SK-N-SH treated with all-trans-retinoic acid at 6 μM for 48 hours (cell line): ENCODE data around the gene FLYWCH2.

ENCODE experiments used
- ATAC-seq: fragments of 200-7000 bp; cut with Tn5 transposase; 3 replicates; pipeline ENCODE4 v1.9.1; 2020; ENCODE audit warnings: mild to moderate bottlenecking, moderate library complexity
- ARNTL ChIP-seq: fragments of 450-650 bp; formaldehyde crosslinking; IDR thresholded peaks from 2 replicates; pipeline ENCODE4 v1.5.0; 2020; ENCODE audit warnings: low read depth, mild to moderate bottlenecking, moderate library complexity, borderline replicate concordance
- BACH2 ChIP-seq: fragments of 250-450 bp; sonication (Bioruptor Pico); IDR thresholded peaks from 2 replicates; pipeline ENCODE4 v1.9.0; 2021; ENCODE audit warnings: mild to moderate bottlenecking, borderline replicate concordance
- CREB5 ChIP-seq: fragments of 250-450 bp; sonication (Bioruptor Pico); IDR thresholded peaks from 2 replicates; pipeline ENCODE4 v1.5.1; 2020; ENCODE audit warnings: low read depth, mild to moderate bottlenecking, moderate library complexity
- CSDC2 ChIP-seq: fragments of 250-450 bp; sonication (Bioruptor Pico); IDR thresholded peaks from 2 replicates; pipeline ENCODE4 v1.5.0; 2020; ENCODE audit warnings: mild to moderate bottlenecking, moderate library complexity
- ESRRG ChIP-seq: fragments of 250-450 bp; sonication (Bioruptor Pico); IDR thresholded peaks from 2 replicates; pipeline ENCODE4 v1.6.1; 2021; ENCODE audit warnings: mild to moderate bottlenecking
- PATZ1 ChIP-seq: fragments of 250-450 bp; sonication (Bioruptor Pico); IDR thresholded peaks from 2 replicates; pipeline ENCODE4 v1.8.0; 2020; ENCODE audit warnings: mild to moderate bottlenecking, moderate library complexity, borderline replicate concordance
- POU6F1 ChIP-seq: fragments of 250-450 bp; sonication (Bioruptor Pico); IDR thresholded peaks from 2 replicates; pipeline ENCODE4 v1.8.0; 2021; ENCODE audit warnings: low read depth, mild to moderate bottlenecking, moderate library complexity, borderline replicate concordance
- PPARA ChIP-seq: fragments of 250-450 bp; sonication (Bioruptor Pico); IDR thresholded peaks from 2 replicates; pipeline ENCODE4 v1.5.0; 2020; ENCODE audit warnings: mild to moderate bottlenecking, borderline replicate concordance
- RARB ChIP-seq: fragments of 250-450 bp; sonication (Bioruptor Pico); IDR thresholded peaks from 2 replicates; pipeline ENCODE4 v1.8.0; 2021; ENCODE audit warnings: mild to moderate bottlenecking, moderate library complexity
- SNAI2 ChIP-seq: fragments of 250-450 bp; sonication (Bioruptor Pico); IDR thresholded peaks from 2 replicates; pipeline ENCODE4 v1.5.0; 2020; ENCODE audit warnings: mild to moderate bottlenecking, moderate library complexity
- ZC3H10 ChIP-seq: fragments of 250-450 bp; sonication (Bioruptor Pico); IDR thresholded peaks from 2 replicates; pipeline ENCODE4 v1.5.1; 2021; ENCODE audit warnings: mild to moderate bottlenecking, moderate library complexity
- ZFP3 ChIP-seq: fragments of 250-450 bp; sonication (Bioruptor Pico); IDR thresholded peaks from 2 replicates; pipeline ENCODE4 v1.5.0; 2020; ENCODE audit warnings: mild to moderate bottlenecking, moderate library complexity
- ZFP30 ChIP-seq: fragments of 450-650 bp; formaldehyde crosslinking; IDR thresholded peaks from 2 replicates; pipeline ENCODE4 v1.5.0; 2022; ENCODE audit warnings: mild to moderate bottlenecking, moderate library complexity
- ZNF565 ChIP-seq: fragments of 450-650 bp; formaldehyde crosslinking; conservative IDR thresholded peaks from 2 replicates; pipeline ENCODE4 v1.5.0; 2020; ENCODE audit warnings: low read depth, mild to moderate bottlenecking, moderate library complexity
- ZNF70 ChIP-seq: fragments of 450-650 bp; formaldehyde crosslinking; IDR thresholded peaks from 2 replicates; pipeline ENCODE4 v1.5.0; 2020; ENCODE audit warnings: mild to moderate bottlenecking, moderate library complexity
- ZNF8 ChIP-seq: fragments of 450-650 bp; formaldehyde crosslinking; IDR thresholded peaks from 2 replicates; pipeline ENCODE4 v1.5.0; 2020; ENCODE audit warnings: mild to moderate bottlenecking, moderate library complexity
- TF ChIP-seq, protein P1 (sequence below): fragments of 250-450 bp; sonication (Bioruptor Pico); IDR thresholded peaks from 2 replicates; pipeline ENCODE4 v1.5.1; 2021; ENCODE audit warnings: mild to moderate bottlenecking, moderate library complexity

Gene FLYWCH2

DNA sequence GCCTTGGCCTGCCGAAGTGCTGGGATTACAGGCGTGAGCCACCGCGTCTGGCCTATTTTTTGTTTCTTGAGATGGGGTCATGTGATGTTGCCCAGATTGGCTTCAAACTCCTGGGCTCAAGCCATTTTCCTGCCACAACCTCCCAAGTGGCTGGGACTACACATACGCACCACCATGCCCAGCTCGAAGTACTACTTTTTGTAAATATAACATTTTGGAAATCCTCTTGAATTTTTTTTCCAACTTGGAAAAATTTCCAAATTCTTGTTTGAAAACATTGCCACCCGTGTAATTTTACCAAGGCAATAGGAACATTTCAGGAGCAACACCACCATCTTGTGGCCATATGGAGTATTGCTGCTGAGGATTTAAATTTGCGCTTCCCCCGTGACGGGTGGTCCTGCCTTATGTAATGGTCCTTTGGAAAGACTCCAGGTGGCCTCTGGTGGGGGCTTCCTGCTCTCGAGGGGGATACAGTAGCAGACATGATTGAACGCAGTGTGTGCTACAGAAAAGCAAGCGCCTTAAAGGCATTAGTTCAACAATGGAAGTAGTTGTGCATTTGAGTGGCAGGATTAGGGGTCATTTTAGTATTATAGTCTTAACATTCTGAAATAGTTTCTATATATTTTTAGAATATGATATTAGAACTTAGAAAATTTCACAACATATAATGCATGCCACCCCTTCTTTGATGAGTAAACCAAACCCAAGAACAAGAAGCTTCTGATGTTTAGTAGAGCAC is 36.7 kb downstream of the FLYWCH2 start:
- TF ChIP-seq CREB5 (CRISPR knock-in tag) (no peak), ZC3H10 (CRISPR knock-in tag) (no peak), CSDC2 (CRISPR knock-in tag) (no peak), ZFP3 (no peak), PPARA (no peak), ESRRG (no peak), ZNF8 (CRISPR knock-in tag) (no peak), RARB (CRISPR knock-in tag) (no peak), BACH2 (CRISPR knock-in tag) (no peak), PATZ1 (no peak)
- TF ChIP-seq, protein P1, sequence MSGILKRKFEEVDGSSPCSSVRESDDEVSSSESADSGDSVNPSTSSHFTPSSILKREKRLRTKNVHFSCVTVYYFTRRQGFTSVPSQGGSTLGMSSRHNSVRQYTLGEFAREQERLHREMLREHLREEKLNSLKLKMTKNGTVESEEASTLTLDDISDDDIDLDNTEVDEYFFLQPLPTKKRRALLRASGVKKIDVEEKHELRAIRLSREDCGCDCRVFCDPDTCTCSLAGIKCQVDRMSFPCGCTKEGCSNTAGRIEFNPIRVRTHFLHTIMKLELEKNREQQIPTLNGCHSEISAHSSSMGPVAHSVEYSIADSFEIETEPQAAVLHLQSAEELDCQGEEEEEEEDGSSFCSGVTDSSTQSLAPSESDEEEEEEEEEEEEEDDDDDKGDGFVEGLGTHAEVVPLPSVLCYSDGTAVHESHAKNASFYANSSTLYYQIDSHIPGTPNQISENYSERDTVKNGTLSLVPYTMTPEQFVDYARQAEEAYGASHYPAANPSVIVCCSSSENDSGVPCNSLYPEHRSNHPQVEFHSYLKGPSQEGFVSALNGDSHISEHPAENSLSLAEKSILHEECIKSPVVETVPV, result no peak
- peak; percentile 61 for ATAC-seq

DNA sequence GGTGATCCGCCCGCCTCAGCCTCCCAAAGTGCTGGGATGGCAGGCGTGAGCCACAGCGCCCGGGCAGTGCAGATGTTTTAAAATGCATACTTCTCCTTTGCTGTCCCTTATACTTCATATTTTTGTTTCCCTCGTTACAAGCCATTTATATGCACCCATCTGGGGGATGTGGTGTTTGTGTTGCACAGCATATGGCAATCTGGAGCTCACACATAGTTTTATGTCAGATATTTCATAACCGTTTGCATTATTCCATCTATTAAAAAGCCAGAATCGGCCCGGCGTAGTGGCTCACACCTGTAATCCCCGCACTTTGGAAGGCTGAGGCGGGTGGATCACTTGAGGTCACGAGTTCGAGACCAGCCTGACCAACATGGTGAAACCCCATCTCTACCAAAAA is 40.5 kb downstream of the FLYWCH2 start:
- ATAC-seq, result no peak
- no peak for TF ChIP-seq ARNTL (CRISPR knock-in tag)
- TF ChIP-seq SNAI2 (CRISPR knock-in tag), result no peak
- TF ChIP-seq ZNF8 (CRISPR knock-in tag), result no peak
- TF ChIP-seq PPARA, result no peak
- TF ChIP-seq POU6F1, result no peak
- TF ChIP-seq CREB5 (CRISPR knock-in tag), result no peak
- no peak for TF ChIP-seq ZFP30 (CRISPR knock-in tag)
- TF ChIP-seq CSDC2 (CRISPR knock-in tag), result no peak
- TF ChIP-seq BACH2 (CRISPR knock-in tag), result no peak
- TF ChIP-seq, protein P1, result no peak
- no peak for TF ChIP-seq RARB (CRISPR knock-in tag)
- TF ChIP-seq ZC3H10 (CRISPR knock-in tag), result no peak

DNA sequence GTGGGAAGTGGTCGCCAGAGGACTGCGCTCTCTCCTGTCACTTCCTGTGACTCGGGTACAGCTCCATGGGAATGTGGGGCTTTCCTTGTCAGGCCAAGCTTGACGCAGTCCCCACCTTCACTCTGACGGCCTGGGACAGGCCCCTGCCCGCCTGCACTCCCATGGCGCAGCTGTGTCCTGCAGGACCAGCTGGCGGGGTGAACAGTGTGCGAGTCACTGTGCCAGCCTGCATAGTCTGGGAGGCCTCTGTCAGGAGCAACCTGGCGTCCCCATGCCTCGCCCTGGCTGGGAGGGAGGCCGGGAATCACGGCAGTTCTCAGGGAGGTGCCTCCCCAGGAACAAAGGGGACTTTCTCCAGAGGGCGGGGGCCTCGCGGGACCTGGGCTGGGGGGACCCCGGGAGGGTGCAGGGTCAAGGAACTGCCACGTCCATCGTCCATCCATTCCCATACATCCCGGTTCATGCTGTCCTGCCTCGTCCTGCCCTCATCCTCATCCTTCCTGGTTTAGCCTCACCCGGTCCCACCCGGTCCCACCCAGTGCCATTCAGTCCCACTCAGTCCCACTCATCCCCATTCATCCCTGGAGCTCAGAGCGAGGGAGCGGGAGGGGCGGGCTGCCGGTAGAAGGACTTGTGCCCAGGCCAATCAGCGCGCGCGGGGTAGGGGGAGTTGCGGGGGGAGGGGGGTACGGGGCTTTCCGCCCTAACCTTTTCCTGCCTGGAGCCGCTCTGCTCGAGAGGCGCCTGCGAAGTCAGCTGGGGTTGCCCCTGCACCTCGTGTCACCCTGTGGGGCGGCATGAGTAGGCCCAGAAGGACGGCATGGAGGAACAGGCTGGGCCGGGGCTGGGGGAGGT is 42.1 kb downstream of the FLYWCH2 start:
- TF ChIP-seq ESRRG, result no peak
- no peak for TF ChIP-seq ZNF70 (CRISPR knock-in tag)
- TF ChIP-seq POU6F1, result no peak
- TF ChIP-seq SNAI2 (CRISPR knock-in tag), result no peak
- TF ChIP-seq CSDC2 (CRISPR knock-in tag), result no peak
- no peak for TF ChIP-seq PPARA
- TF ChIP-seq PATZ1, result no peak
- TF ChIP-seq ZC3H10 (CRISPR knock-in tag), result no peak
- no peak for TF ChIP-seq ZFP3
- TF ChIP-seq ZNF565 (CRISPR knock-in tag), result no peak
- TF ChIP-seq CREB5 (CRISPR knock-in tag), result no peak
- no peak for TF ChIP-seq RARB (CRISPR knock-in tag)
- no peak for ATAC-seq
